Calu3 (cell line): ENCODE data around the gene SPATA6. TPM values are rescaled to one million over a fixed set of nuclear protein-coding genes. Genes with fewer than 3 reads are reported as not detected.
A peak's percentile ranks its signal among the peaks of the same experiment; 100 is the strongest.
"Not testable (repeated sequence)": the region's sequence is repeated elsewhere in the genome, so short reads cannot be mapped to it uniquely, and the experiment has no call there.

Source experiments
- Bru-seq: library from RNA; stranded (reverse); fragments of 400-500 nt; gene quantifications from one replicate; lab custom pipeline; 2021; lab: Mats Ljungman, UMichigan
- BruChase-seq, 2 experiments: library from RNA; stranded (reverse); fragments of 400-500 nt; gene quantifications; one replicate each; lab custom pipeline; 2021; lab: Mats Ljungman, UMichigan
- BruUV-seq: library from RNA; stranded (reverse); fragments of 400-500 nt; replicated peaks from 2 replicates; lab custom pipeline; 2021; lab: Mats Ljungman, UMichigan
- CTCF ChIA-PET: fragments of 300-600 bp; sonication (Branson Sonifier 250); formaldehyde crosslinking; loops from one replicate; lab custom pipeline; 2022; ENCODE audit warnings: antibody characterized with exemption; lab: Charles Lee
- DNase-seq: peaks from one replicate; pipeline ENCODE4 v3.0.0; 2022
- H3K27ac Mint-ChIP-seq: one replicate; pipeline ENCODE4 v1.8.0; 2022; ENCODE audit warnings: mixed read lengths; ENCODE audit not compliant: unreplicated experiment
- H3K27me3 Mint-ChIP-seq: one replicate; pipeline ENCODE4 v1.8.0; 2022; ENCODE audit warnings: mixed read lengths; ENCODE audit not compliant: unreplicated experiment
- H3K36me3 Mint-ChIP-seq: one replicate; pipeline ENCODE4 v1.8.0; 2022; ENCODE audit warnings: mild to moderate bottlenecking, moderate library complexity, mixed read lengths; ENCODE audit not compliant: insufficient read depth, unreplicated experiment
- H3K4me1 Mint-ChIP-seq: one replicate; pipeline ENCODE4 v1.8.0; 2022; ENCODE audit warnings: mild to moderate bottlenecking, low read depth, mixed read lengths; ENCODE audit not compliant: unreplicated experiment
- H3K4me3 Mint-ChIP-seq: one replicate; pipeline ENCODE4 v1.8.0; 2022; ENCODE audit warnings: mild to moderate bottlenecking, low read depth, moderate library complexity, mixed read lengths; ENCODE audit not compliant: unreplicated experiment
- H3K9me3 Mint-ChIP-seq: one replicate; pipeline ENCODE4 v1.8.0; 2022; ENCODE audit warnings: low read depth, mixed read lengths; ENCODE audit not compliant: unreplicated experiment
- intact Hi-C: fragments of 100-400 bp; cut with micrococcal nuclease; formaldehyde crosslinking; loops from one replicate; pipeline ENCODE4 v1.10.0; 2022; ENCODE audit not compliant: unreplicated experiment
- long read RNA-seq: library from polyadenylated mRNA; stranded (forward); transcript quantifications from one replicate; pipeline ENCODE4 v2.0.0, GENCODE V29; 2022
- total RNA-seq: library from RNA; stranded (reverse); gene quantifications from 2 replicates; pipeline ENCODE4 v1.2.3, GENCODE V29; 2022
- TF ChIP-seq, protein P1 (sequence below): fragments of 200-600 bp; IDR thresholded peaks from one replicate; pipeline ENCODE4 v1.8.0; 2022; ENCODE audit warnings: antibody characterized with exemption; ENCODE audit not compliant: unreplicated experiment

The SPATA6 gene
- 7.1 and 15.7 TPM in 2 replicates for total RNA-seq
- percentile 55 among the genes with signal in this experiment for Bru-seq, nascent RNA
- percentile 45 among the genes with signal in this experiment for BruChase-seq, experiment 1, labeled RNA remaining after a 6-hour chase
- BruChase-seq, experiment 2, labeled RNA remaining after a 2-hour chase, result percentile 52 among the genes with signal in this experiment
- long read RNA-seq, partial matches to known transcripts, result 2 of 3 reads
- long read RNA-seq, other reads (novel, unspliced or antisense), result 1 of 3 reads

DNA sequence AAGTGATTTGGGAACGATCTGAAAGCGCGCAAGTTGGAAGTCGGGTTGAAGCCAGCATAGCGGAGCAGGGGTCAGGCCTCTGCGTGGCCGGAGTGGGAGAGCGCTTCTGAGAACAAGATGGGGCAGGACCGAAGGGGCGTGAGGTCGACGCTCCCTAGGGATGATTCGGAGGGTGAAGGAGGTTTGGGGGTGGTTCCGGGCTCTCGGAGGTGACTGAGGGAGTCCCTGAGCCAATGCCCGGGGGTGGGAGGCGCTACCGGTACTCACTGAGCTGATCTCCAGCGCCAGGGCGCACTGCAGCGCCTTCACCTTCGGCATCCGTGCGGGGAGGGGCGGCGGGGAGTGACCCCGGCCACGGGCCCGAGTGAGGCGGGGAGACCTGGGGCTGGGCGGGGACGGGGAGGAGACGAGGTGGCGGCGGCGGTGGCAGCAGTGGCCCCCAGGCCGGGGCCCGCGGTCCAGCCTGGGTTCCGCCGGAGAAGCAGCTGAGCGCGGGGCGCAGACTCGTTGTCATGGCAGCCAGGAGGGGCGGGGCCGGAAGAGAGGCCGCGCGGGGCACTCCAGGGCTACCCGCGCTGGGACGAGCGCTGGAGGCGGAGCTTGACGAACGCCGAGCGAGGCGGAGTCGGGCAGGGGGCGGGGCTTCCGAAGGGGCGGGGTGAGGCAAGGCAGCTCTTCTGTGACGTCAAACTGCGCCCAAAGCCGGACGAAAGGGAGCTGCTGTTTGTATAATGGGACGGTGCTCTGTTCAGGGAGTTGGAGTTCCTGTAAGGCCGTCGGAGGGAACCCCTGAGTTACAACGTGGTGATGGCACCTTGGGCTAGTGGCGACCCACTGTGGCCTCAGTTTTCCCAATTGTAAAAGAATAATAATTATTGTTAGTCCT is at the start of gene SPATA6:
TSS of gene SPATA6 (minus strand) at position 514 of the 886 bp plus-strand sequence. CDS start at position 318, 196 bp downstream.
- intact Hi-C loops, result no loop called here
- H3K27ac Mint-ChIP-seq, result peak within 1 kb of the TSS; percentile 87
- no TSS peak for BruUV-seq
- peak; percentile 94 for DNase-seq
- TF ChIP-seq, protein P1, sequence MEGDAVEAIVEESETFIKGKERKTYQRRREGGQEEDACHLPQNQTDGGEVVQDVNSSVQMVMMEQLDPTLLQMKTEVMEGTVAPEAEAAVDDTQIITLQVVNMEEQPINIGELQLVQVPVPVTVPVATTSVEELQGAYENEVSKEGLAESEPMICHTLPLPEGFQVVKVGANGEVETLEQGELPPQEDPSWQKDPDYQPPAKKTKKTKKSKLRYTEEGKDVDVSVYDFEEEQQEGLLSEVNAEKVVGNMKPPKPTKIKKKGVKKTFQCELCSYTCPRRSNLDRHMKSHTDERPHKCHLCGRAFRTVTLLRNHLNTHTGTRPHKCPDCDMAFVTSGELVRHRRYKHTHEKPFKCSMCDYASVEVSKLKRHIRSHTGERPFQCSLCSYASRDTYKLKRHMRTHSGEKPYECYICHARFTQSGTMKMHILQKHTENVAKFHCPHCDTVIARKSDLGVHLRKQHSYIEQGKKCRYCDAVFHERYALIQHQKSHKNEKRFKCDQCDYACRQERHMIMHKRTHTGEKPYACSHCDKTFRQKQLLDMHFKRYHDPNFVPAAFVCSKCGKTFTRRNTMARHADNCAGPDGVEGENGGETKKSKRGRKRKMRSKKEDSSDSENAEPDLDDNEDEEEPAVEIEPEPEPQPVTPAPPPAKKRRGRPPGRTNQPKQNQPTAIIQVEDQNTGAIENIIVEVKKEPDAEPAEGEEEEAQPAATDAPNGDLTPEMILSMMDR, result no peak
- peaks cover 24% of the 10 kb centered on the region for H3K36me3 Mint-ChIP-seq
- H3K9me3 Mint-ChIP-seq, result peaks cover 2% of the 10 kb centered on the region
- H3K4me3 Mint-ChIP-seq, result peak within 1 kb of the TSS; percentile 90
- peaks cover 22% of the 10 kb centered on the region for H3K4me1 Mint-ChIP-seq
- CTCF ChIA-PET, result interaction anchor here (0.6 to 1.9 kb wide), 5 partner anchors 22 to 1323 kb away, joined by 3 to 18 read pairs (median 5); no protein-coding TSS in a partner anchor
- no peaks in the 10 kb centered on the region for H3K27me3 Mint-ChIP-seq

DNA sequence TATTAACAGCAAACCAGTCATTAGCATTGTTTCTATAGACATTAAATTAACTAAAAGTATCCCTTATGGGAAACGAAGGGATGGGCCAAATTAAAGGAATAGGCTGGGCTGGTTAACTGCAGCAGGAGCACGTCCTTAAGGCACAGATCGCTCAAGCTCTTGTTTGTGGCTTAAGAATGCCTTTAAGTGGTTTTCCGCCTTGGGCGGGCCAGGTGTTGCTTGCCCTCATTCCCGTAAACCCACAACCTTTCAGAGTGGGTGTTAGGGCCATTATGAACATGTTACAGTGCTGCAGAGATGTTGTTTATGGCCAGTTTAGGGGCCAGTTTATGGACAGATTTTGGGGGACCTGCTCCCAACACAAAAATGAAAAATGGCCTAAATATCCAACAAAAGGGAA is 47.9 kb upstream of the SPATA6 start:
- H3K27ac Mint-ChIP-seq, BruUV-seq, DNase-seq, CTCF ChIA-PET, H3K36me3 Mint-ChIP-seq, intact Hi-C loops, H3K9me3 Mint-ChIP-seq, H3K4me3 Mint-ChIP-seq, H3K4me1 Mint-ChIP-seq: not testable (repeated sequence)
- H3K27me3 Mint-ChIP-seq, result peaks cover 41% of the 10 kb centered on the region

DNA sequence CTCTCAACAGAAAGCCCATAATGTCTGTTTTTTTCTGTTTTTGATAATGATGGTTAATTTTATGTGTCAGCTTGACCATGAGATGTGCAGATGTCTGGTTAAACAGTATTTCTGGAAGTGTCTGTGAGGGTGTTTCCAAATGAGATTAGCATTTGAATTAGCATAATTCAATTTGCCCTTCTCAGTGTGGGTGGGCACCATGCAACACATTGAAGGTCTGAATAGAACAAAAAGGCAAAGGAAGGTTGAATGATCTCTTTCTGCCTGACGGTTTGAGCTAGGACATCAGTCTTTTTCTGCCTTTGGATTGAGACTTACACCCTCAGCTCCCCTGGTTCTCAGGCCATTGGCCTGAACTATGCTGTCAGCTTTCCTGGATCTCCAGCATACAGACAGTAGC is 34.9 kb upstream of the SPATA6 start:
- Mint-ChIP-seq H3K27ac (no peak overlapping the region), H3K4me1 (no peaks in the 10 kb centered on the region)

DNA sequence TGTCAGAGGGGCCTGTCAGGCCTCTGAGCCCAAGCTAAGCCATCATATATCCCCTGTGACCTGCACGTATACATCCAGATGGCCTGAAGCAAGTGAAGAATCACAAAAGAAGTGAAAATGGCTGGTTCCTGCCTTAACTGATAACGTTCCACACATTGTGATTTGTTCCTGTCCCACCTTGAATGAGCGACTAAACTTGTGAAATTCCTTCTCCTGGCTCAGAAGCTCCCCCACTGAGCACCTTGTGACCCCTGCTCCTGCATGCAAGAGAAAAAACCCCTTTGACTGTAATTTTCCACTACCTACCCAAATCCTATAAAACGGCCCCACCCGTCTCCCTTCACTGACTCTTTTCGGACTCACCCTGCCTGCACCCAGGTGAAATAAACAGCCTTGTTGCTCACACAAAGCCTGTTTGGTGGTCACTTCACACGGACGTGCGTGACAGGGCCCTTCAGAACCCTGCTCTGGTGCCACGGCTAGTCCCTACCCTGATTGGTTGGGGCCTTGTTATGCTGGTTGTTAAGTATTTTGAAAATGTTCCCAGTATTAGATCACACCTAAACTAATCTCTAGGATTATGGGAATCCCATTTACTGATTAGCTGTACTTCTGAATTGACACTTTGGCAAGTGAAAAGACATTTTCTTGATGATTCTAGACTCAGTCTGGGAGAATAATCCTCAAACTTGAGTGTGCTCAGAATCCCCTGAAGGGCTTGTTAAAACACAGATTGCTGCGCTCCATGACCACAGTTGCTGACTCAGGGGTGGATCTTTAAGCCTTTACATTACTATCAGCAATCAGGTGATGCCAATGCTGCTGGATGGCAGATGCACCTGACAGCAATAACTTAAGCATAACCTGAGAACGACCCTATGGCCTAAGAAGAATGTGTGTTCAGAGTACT is 28.8 kb upstream of the SPATA6 start:
- CTCF ChIA-PET, result no interaction called here
- no peaks in the 10 kb centered on the region for H3K27me3 Mint-ChIP-seq
- H3K27ac Mint-ChIP-seq, result no peak overlapping the region
- no peak for DNase-seq
- no peak overlapping the region for H3K4me3 Mint-ChIP-seq
- H3K4me1 Mint-ChIP-seq, result peaks cover 12% of the 10 kb centered on the region
- TF ChIP-seq, protein P1, result no peak
- no peaks in the 10 kb centered on the region for H3K36me3 Mint-ChIP-seq
- no peaks in the 10 kb centered on the region for H3K9me3 Mint-ChIP-seq
- no TSS peak for BruUV-seq
- intact Hi-C loops, result no loop called here

More for the DNA sequence above, 34.9 kb upstream of the SPATA6 start:
- intact Hi-C loops, result no loop called here
- BruUV-seq, result no TSS peak
- Mint-ChIP-seq H3K9me3 (peaks cover 3% of the 10 kb centered on the region), H3K36me3 (no peaks in the 10 kb centered on the region), H3K4me3 (no peak overlapping the region), H3K27me3 (peaks cover 24% of the 10 kb centered on the region)
- DNase-seq, result no peak
- TF ChIP-seq, protein P1, result no peak
- CTCF ChIA-PET, result no interaction called here
